Stimulated activated CD4-positive, alpha-beta T cell treated with anti-CD3 and anti-CD28 coated beads, TNF-alpha, amount 100 ng/mL, for 48 hours (primary cell): Measurements from ENCODE around the gene ERMARD.

Source experiments
- DNase-seq, 3 donors: peaks; one replicate each; pipeline ENCODE4 v3.0.0-alpha.2; 2020; ENCODE audit warnings: low read depth in 3 of 3

The ERMARD gene

GRCh38 chr6:169751242-169752073, at the start of gene ERMARD, which contains the start of gene DYNLT2:
Gene ERMARD (plus strand): TSS chr6:169751622. CDS start chr6:169751658, 36 bp downstream.
Gene DYNLT2 (minus strand): TSS chr6:169751572. CDS start chr6:169751458, 114 bp downstream.
- DNase-seq, result peak; percentile 81 to 91 (median 89)

GRCh38 chr6:169701954-169702839, 49.2 kb upstream of the ERMARD start, which contains the start of the genes C6orf120 and WDR27:
Gene C6orf120 (plus strand): TSS chr6:169702126. CDS start chr6:169702460, 334 bp downstream.
Gene WDR27 (minus strand): TSS chr6:169702029. CDS start chr6:169689005, 13,024 bp downstream.
- DNase-seq, result peak; percentile 95 to 98 (median 96)

GRCh38 chr6:169702840-169703246, 48.6 kb upstream of the ERMARD start:
- no peak for DNase-seq

- DNase-seq, result no peak
Measured at GRCh38 chr6:169707772-169708171, 43.6 kb upstream of the ERMARD start.

GRCh38 chr6:169709293-169709692, 42.1 kb upstream of the ERMARD start:
- no peak for DNase-seq

- no peak for DNase-seq
Measured at GRCh38 chr6:169710009-169710408, 41.4 kb upstream of the ERMARD start.

GRCh38 chr6:169714178-169714577, 37.2 kb upstream of the ERMARD start:
- DNase-seq, result no peak

- no peak for DNase-seq
Measured at GRCh38 chr6:169714595-169714994, 36.8 kb upstream of the ERMARD start.

GRCh38 chr6:169719117-169719516, 32.3 kb upstream of the ERMARD start:
- no peak for DNase-seq

- no peak for DNase-seq
Measured at GRCh38 chr6:169720207-169720855, 31.1 kb upstream of the ERMARD start.

- DNase-seq, result peak; percentile 7 to 27 (median 17)
Measured at GRCh38 chr6:169722362-169723199, 28.8 kb upstream of the ERMARD start.

- peak; percentile 33 to 56 (median 34) for DNase-seq
Measured at GRCh38 chr6:169723200-169723909, 28.1 kb upstream of the ERMARD start.

GRCh38 chr6:169723991-169724493, 27.4 kb upstream of the ERMARD start:
- peak in 2 of 3 donors; percentile 13 to 20 for DNase-seq

- DNase-seq, result peak; percentile 32 to 64 (median 37)
Measured at GRCh38 chr6:169724494-169725124, 26.8 kb upstream of the ERMARD start, which contains the start of gene PHF10. Gene PHF10 (minus strand): TSS chr6:169724500. CDS start chr6:169723931, 569 bp downstream.

GRCh38 chr6:169725125-169726048, 26.0 kb upstream of the ERMARD start:
- peak in 2 of 3 donors; percentile 15 to 22 for DNase-seq

- no peak for DNase-seq
Measured at GRCh38 chr6:169726049-169726400, 25.4 kb upstream of the ERMARD start.

GRCh38 chr6:169726963-169727362, 24.5 kb upstream of the ERMARD start:
- no peak for DNase-seq

- no peak for DNase-seq
Measured at GRCh38 chr6:169729961-169730360, 21.5 kb upstream of the ERMARD start.
